ENCODE data around the gene SLC26A6.

DNA sequence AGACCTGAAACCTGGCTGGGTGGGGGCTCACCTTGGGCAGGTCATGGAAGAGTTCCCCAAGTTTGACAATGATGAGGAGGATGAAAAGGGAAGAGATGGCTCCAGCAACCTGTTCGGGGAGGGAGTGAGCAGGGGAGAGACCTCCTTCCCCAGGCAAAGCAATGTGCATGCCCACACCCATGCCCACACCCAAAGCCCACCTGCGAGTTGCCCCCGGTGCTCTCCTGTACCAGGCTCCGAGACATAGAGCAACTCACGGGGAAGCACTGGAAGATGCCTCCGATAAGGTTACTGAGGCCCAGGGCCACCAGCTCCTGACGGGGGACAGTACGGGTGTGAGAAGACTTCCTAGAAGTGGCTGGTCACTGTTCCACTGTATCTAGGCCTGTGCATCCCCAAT, 4.9 kb downstream of the SLC26A6 start:
- TF ChIP-seq POLR2A (IDR thresholded peaks at IDR 0.05; ENCODE audit: low read length) (no peak), GATA1 (IDR thresholded peaks at IDR 0.05; ENCODE audit: low read depth, low read length) (no peak)

All from erythroblast (primary cell).